GM20431 (cell line): ENCODE data around the gene AMZ2.
"Not testable (repeated sequence)": the region's sequence is repeated elsewhere in the genome, so short reads cannot be mapped to it uniquely, and the experiment has no call there.

Experiments used
- in situ Hi-C: fragments of 300-500 bp; cut with MseI, MboI; formaldehyde crosslinking; loops from one replicate; pipeline ENCODE4 v1.15.0; 2020; ENCODE audit warnings: low sequenced_read_pairs; ENCODE audit not compliant: unreplicated experiment

Gene AMZ2

GRCh38 chr17:68220186-68220585, 27.7 kb upstream of the AMZ2 start:
- in situ Hi-C loops, result not testable (repeated sequence)

- in situ Hi-C loops, result not testable (repeated sequence)
Observed at GRCh38 chr17:68220786-68221185, 27.1 kb upstream of the AMZ2 start.

- in situ Hi-C loops, result no loop called here
Observed at GRCh38 chr17:68221786-68222185, 26.1 kb upstream of the AMZ2 start.

- in situ Hi-C loops, result no loop called here
Observed at GRCh38 chr17:68222606-68223005, 25.2 kb upstream of the AMZ2 start.

GRCh38 chr17:68225055-68225454, 22.8 kb upstream of the AMZ2 start:
- in situ Hi-C loops, result not testable (repeated sequence)

GRCh38 chr17:68228039-68228680, 19.7 kb upstream of the AMZ2 start:
- in situ Hi-C loops, result not testable (repeated sequence)

GRCh38 chr17:68228817-68229570, 18.8 kb upstream of the AMZ2 start:
- in situ Hi-C loops, result no loop called here

- in situ Hi-C loops, result no loop called here
Observed at GRCh38 chr17:68229619-68230018, 18.2 kb upstream of the AMZ2 start.

GRCh38 chr17:68231131-68231530, 16.7 kb upstream of the AMZ2 start:
- in situ Hi-C loops, result not testable (repeated sequence)

GRCh38 chr17:68231541-68231940, 16.3 kb upstream of the AMZ2 start:
- in situ Hi-C loops, result no loop called here

- in situ Hi-C loops, result not testable (repeated sequence)
Observed at GRCh38 chr17:68232741-68233140, 15.1 kb upstream of the AMZ2 start.

- in situ Hi-C loops, result not testable (repeated sequence)
Observed at GRCh38 chr17:68234726-68235335, 13.0 kb upstream of the AMZ2 start.

GRCh38 chr17:68235336-68235791, 12.5 kb upstream of the AMZ2 start:
- in situ Hi-C loops, result not testable (repeated sequence)

- in situ Hi-C loops, result not testable (repeated sequence)
Observed at GRCh38 chr17:68237369-68238163, 10.3 kb upstream of the AMZ2 start.

GRCh38 chr17:68238164-68238870, 9.5 kb upstream of the AMZ2 start:
- in situ Hi-C loops, result no loop called here

- in situ Hi-C loops, result no loop called here
Observed at GRCh38 chr17:68238871-68239253, 9.0 kb upstream of the AMZ2 start.

GRCh38 chr17:68239632-68240366, 8.0 kb upstream of the AMZ2 start:
- in situ Hi-C loops, result no loop called here

GRCh38 chr17:68246271-68247028, 1.4 kb upstream of the AMZ2 start:
- in situ Hi-C loops, result no loop called here
